22Rv1 (cell line): Measurements from ENCODE around the gene ARID1B.

Experiments used
- H3K27ac ChIP-seq: fragments of 450-650 bp; 2 replicates; pipeline ENCODE4 v1.5.1; 2017
- CTCF ChIP-seq: fragments of 450-650 bp; IDR thresholded peaks from 2 replicates; pipeline ENCODE4 v1.5.1; 2017; ENCODE audit warnings: mild to moderate bottlenecking
- ZFX ChIP-seq: fragments of 450-650 bp; IDR thresholded peaks from 2 replicates; pipeline ENCODE4 v1.6.1; 2017; ENCODE audit warnings: antibody characterized with exemption, borderline replicate concordance

The ARID1B gene

GRCh38 chr6:156886409-156886808 lies 109.2 kb downstream of the ARID1B start:
- H3K27ac ChIP-seq, result no peak overlapping the region
- TF ChIP-seq ZFX (no peak), CTCF (no peak)

GRCh38 chr6:156887623-156888269 lies 110.6 kb downstream of the ARID1B start:
- TF ChIP-seq CTCF (no peak), ZFX (no peak)
- H3K27ac ChIP-seq, result no peak overlapping the region

GRCh38 chr6:156889469-156889868 lies 112.3 kb downstream of the ARID1B start:
- TF ChIP-seq ZFX, result no peak
- no peak for TF ChIP-seq CTCF
- no peak overlapping the region for H3K27ac ChIP-seq

GRCh38 chr6:156889986-156890385 lies 112.8 kb downstream of the ARID1B start:
- no peak for TF ChIP-seq ZFX
- TF ChIP-seq CTCF, result no peak
- H3K27ac ChIP-seq, result no peak overlapping the region

- no peak for TF ChIP-seq CTCF
- no peak for TF ChIP-seq ZFX
- no peak overlapping the region for H3K27ac ChIP-seq
Observed at GRCh38 chr6:156890627-156891314, 113.6 kb downstream of the ARID1B start.

GRCh38 chr6:156897907-156898531 lies 120.8 kb downstream of the ARID1B start:
- no peak overlapping the region for H3K27ac ChIP-seq

More at GRCh38 chr6:156897907-156898531, 120.8 kb downstream of the ARID1B start:
- TF ChIP-seq ZFX (no peak), CTCF (no peak)
